Endothelial cell of hepatic sinusoid (primary cell): Measurements from ENCODE around the gene FKBP3.

ENCODE experiments used
- in situ Hi-C: cut with HindIII; loops from 2 replicates; pipeline ENCODE4 v1.10.0; 2017; ENCODE audit warnings: low sequenced_read_pairs

FKBP3 gene

DNA sequence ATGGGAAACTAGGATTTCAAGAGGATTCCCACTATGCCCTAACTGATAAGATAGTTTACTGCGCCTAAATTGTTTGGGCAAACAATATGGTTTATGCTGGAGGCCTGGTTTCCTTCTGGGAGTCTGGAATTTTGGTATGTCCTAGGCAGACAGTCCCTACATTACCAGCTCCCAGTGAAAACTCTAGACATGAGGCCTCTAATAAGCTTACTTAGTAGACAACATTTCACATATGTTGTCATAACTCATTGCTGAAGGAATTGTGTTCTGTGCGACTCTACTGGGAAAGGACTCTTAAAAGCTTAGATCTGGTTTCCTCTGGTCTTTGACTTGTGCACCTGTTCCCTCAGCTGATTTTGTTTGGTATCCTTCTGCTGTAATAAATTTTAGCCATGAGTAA, 68.3 kb downstream of the FKBP3 start:
- in situ Hi-C loops = no loop called here
